Neural progenitor cell (in vitro differentiated cells): ENCODE results near the gene TSPAN4. TPM values are rescaled to one million over a fixed set of nuclear protein-coding genes. Genes with fewer than 3 reads are reported as not detected.

Experiments used
- DNase-seq: peaks from one replicate; pipeline ENCODE4 v3.0.0-alpha.2; 2016; ENCODE audit warnings: low spot score
- H2AFZ ChIP-seq: fragments of 200-600 bp; sonication (generic); replicated peaks from 2 replicates; pipeline ENCODE4 v1.6.1; 2016; ENCODE audit warnings: antibody characterized with exemption
- H3F3A ChIP-seq: fragments of 200-600 bp; sonication (generic); 2 replicates; pipeline ENCODE4 v1.6.1; 2016; ENCODE audit warnings: antibody characterized with exemption, low read depth
- H3K27ac ChIP-seq: fragments of 200-600 bp; sonication (generic); 2 replicates; pipeline ENCODE4 v1.5.1; 2016; ENCODE audit warnings: mild to moderate bottlenecking
- H3K27me3 ChIP-seq: fragments of 200-600 bp; sonication (generic); 2 replicates; pipeline ENCODE4 v1.6.1; 2016; ENCODE audit warnings: mild to moderate bottlenecking, moderate library complexity
- H3K36me3 ChIP-seq: fragments of 200-600 bp; sonication (generic); 2 replicates; pipeline ENCODE4 v1.5.1; 2016
- H3K4me1 ChIP-seq: fragments of 200-600 bp; sonication (generic); 2 replicates; pipeline ENCODE4 v1.6.1; 2016; ENCODE audit warnings: mixed run types
- H3K4me2 ChIP-seq: fragments of 200-600 bp; sonication (generic); 2 replicates; pipeline ENCODE4 v1.6.1; 2016
- H3K4me3 ChIP-seq: fragments of 200-600 bp; sonication (generic); 2 replicates; pipeline ENCODE4 v1.5.1; 2016
- H3K79me2 ChIP-seq: fragments of 200-600 bp; sonication (generic); 2 replicates; pipeline ENCODE4 v1.6.1; 2016; ENCODE audit warnings: low read depth
- H3K9ac ChIP-seq: fragments of 200-600 bp; sonication (generic); 2 replicates; pipeline ENCODE4 v1.6.1; 2016
- H3K9me3 ChIP-seq: fragments of 200-600 bp; sonication (generic); 2 replicates; pipeline ENCODE4 v1.5.1; 2016; ENCODE audit warnings: low read depth
- H4K20me1 ChIP-seq: fragments of 200-600 bp; sonication (generic); 2 replicates; pipeline ENCODE4 v1.6.1; 2016; ENCODE audit warnings: low read depth
- H3K27ac Mint-ChIP-seq: 3 replicates; pipeline ENCODE4 v1.8.0; 2021; ENCODE audit warnings: mixed read lengths
- H3K27me3 Mint-ChIP-seq: 2 replicates; pipeline ENCODE4 v1.8.0; 2022; ENCODE audit warnings: low read depth, mild to moderate bottlenecking, inconsistent platforms, moderate library complexity, mixed read lengths; ENCODE audit not compliant: insufficient read depth
- H3K36me3 Mint-ChIP-seq: 3 replicates; pipeline ENCODE4 v1.8.0; 2021; ENCODE audit warnings: mixed read lengths
- H3K4me1 Mint-ChIP-seq: 3 replicates; pipeline ENCODE4 v1.8.0; 2021; ENCODE audit warnings: mixed read lengths
- H3K4me3 Mint-ChIP-seq: 3 replicates; pipeline ENCODE4 v1.8.0; 2021; ENCODE audit warnings: mild to moderate bottlenecking, moderate library complexity, mixed read lengths
- H3K9me3 Mint-ChIP-seq: 3 replicates; pipeline ENCODE4 v1.8.0; 2020; ENCODE audit warnings: mixed read lengths
- EZH2 ChIP-seq: fragments of 200-600 bp; sonication (generic); IDR thresholded peaks from 2 replicates; pipeline ENCODE4 v1.6.1; 2017; ENCODE audit warnings: antibody characterized with exemption, mild to moderate bottlenecking, moderate library complexity
- EZH2phosphoT487 ChIP-seq: fragments of 200-600 bp; sonication (generic); IDR thresholded peaks from 2 replicates; pipeline ENCODE4 v1.6.1; 2017; ENCODE audit warnings: antibody characterized with exemption
- total RNA-seq: library from RNA; depleted of rRNA; stranded (reverse); fragments of >200 nt; gene quantifications from 2 replicates; pipeline ENCODE4 v1.2.3, GENCODE V29; 2015; ENCODE audit warnings: low replicate concordance
- TF ChIP-seq, protein P1 (sequence below): fragments of 200-600 bp; sonication (generic); IDR thresholded peaks from 2 replicates; pipeline ENCODE4 v1.5.1; 2017; ENCODE audit warnings: antibody characterized with exemption, mild to moderate bottlenecking

Gene TSPAN4
- total RNA-seq, 1 donor from 2014 or later: 19.6 TPM

DNA sequence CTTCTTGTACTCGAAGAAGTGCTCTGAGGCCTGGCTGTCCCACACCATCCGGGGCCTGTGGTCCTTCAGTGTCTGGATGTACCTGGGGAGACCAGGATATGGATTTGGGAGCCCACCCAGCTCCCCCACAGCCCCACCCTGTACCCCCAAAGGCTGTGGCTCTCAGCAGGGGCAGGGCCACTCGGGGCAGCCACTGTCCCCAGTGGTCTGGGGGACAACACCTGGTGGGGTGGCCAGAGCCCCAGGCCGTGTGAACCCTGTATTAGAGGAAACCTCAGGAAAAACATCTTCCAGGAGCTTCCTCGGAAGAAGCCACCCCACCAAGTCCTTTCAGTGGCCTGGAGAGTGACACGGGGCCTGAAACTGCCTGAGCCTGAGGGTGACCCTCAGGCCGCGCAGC lies 27.8 kb downstream of the TSPAN4 start:
- Mint-ChIP-seq H3K4me3 (no peak overlapping the region), H3K27ac (peak overlapping the region; percentile 25), H3K4me1 (no peaks in the 10 kb centered on the region), H3K9me3 (no peaks in the 10 kb centered on the region), H3K27me3 (peaks cover 5% of the 10 kb centered on the region), H3K36me3 (peaks cover 5% of the 10 kb centered on the region)
- Histone ChIP-seq H3K79me2 (no peaks in the 10 kb centered on the region), H3F3A (peaks cover 3% of the 10 kb centered on the region), H3K36me3 (no peaks in the 10 kb centered on the region), H4K20me1 (peaks cover 19% of the 10 kb centered on the region), H2AFZ (no peak overlapping the region), H3K4me3 (no peak overlapping the region), H3K9me3 (no peaks in the 10 kb centered on the region), H3K4me2 (no peak overlapping the region), H3K4me1 (no peaks in the 10 kb centered on the region), H3K27me3 (no peaks in the 10 kb centered on the region), H3K9ac (no peak overlapping the region), H3K27ac (no peak overlapping the region)
- no peak for DNase-seq
- TF ChIP-seq EZH2phosphoT487 (no peak), EZH2 (no peak)
- TF ChIP-seq, protein P1, sequence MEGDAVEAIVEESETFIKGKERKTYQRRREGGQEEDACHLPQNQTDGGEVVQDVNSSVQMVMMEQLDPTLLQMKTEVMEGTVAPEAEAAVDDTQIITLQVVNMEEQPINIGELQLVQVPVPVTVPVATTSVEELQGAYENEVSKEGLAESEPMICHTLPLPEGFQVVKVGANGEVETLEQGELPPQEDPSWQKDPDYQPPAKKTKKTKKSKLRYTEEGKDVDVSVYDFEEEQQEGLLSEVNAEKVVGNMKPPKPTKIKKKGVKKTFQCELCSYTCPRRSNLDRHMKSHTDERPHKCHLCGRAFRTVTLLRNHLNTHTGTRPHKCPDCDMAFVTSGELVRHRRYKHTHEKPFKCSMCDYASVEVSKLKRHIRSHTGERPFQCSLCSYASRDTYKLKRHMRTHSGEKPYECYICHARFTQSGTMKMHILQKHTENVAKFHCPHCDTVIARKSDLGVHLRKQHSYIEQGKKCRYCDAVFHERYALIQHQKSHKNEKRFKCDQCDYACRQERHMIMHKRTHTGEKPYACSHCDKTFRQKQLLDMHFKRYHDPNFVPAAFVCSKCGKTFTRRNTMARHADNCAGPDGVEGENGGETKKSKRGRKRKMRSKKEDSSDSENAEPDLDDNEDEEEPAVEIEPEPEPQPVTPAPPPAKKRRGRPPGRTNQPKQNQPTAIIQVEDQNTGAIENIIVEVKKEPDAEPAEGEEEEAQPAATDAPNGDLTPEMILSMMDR: no peak

DNA sequence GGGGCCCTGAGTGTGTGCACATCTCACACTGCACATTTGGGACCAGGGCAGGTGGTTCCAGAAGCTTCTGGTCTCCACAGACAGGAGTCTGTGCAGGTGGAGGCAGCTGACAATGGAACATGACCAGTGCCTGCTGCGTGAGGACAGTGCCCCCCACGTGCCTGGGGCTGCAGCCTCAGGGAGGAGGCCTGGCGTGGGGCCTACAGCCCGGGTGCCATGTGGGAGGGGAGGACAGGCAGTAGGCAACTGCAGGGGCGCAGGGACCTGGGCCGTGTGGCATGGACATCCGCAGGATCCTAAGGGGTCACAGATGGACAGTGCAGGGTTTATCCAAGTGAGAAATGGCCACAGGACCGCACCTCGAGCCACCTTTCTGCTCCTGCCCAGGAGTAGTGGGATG lies 28.8 kb downstream of the TSPAN4 start:
- Mint-ChIP-seq H3K4me3 (no peak overlapping the region), H3K27ac (no peak overlapping the region), H3K36me3 (peaks cover 10% of the 10 kb centered on the region), H3K4me1 (no peaks in the 10 kb centered on the region), H3K27me3 (peaks cover 10% of the 10 kb centered on the region), H3K9me3 (no peaks in the 10 kb centered on the region)
- Histone ChIP-seq H3K27ac (no peak overlapping the region), H3K9ac (no peak overlapping the region), H3K4me1 (no peaks in the 10 kb centered on the region), H3K27me3 (no peaks in the 10 kb centered on the region), H3K4me3 (no peak overlapping the region), H3K79me2 (no peaks in the 10 kb centered on the region), H2AFZ (no peak overlapping the region), H3F3A (peaks cover 3% of the 10 kb centered on the region), H4K20me1 (peaks cover 19% of the 10 kb centered on the region), H3K36me3 (no peaks in the 10 kb centered on the region), H3K9me3 (no peaks in the 10 kb centered on the region), H3K4me2 (no peak overlapping the region)
- no peak for TF ChIP-seq EZH2
- no peak for TF ChIP-seq EZH2phosphoT487
- TF ChIP-seq, protein P1: no peak
- DNase-seq: no peak

DNA sequence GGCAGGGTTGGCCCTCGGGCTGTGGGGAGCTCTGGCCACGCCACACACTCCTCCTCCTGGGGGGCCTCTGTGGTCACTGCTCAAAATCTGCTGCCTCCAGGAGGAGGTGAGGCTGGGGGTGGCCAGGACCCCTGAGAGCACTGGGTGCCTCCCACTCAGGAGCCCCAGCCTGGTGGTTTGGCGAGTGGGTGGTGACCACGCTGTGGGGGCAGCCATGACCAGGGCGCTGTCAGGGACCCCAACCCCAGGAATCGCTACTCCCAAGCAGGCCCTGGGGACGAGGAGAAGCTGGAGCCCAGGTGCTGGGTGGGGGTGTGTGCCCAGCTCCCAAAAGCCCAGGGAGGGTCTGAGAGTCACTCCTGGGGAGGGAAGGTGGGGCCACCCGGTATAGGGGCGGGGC lies 30.1 kb downstream of the TSPAN4 start:
- Mint-ChIP-seq H3K4me1 (no peaks in the 10 kb centered on the region), H3K9me3 (no peaks in the 10 kb centered on the region), H3K27ac (no peak overlapping the region), H3K36me3 (peaks cover 12% of the 10 kb centered on the region), H3K4me3 (no peak overlapping the region), H3K27me3 (peaks cover 10% of the 10 kb centered on the region)
- H3K27ac ChIP-seq: no peak overlapping the region
- no peaks in the 10 kb centered on the region for H3K9me3 ChIP-seq
- no peaks in the 10 kb centered on the region for H3K4me1 ChIP-seq
- H3K79me2 ChIP-seq: no peaks in the 10 kb centered on the region
- no peak for DNase-seq
- H3K27me3 ChIP-seq: no peaks in the 10 kb centered on the region
- no peak overlapping the region for H2AFZ ChIP-seq
- TF ChIP-seq, protein P1: no peak
- TF ChIP-seq EZH2phosphoT487 (no peak), EZH2 (no peak)
- H3F3A ChIP-seq: no peaks in the 10 kb centered on the region
- peaks cover 19% of the 10 kb centered on the region for H4K20me1 ChIP-seq
- no peak overlapping the region for H3K9ac ChIP-seq
- H3K4me3 ChIP-seq: no peak overlapping the region
- H3K36me3 ChIP-seq: no peaks in the 10 kb centered on the region
- no peak overlapping the region for H3K4me2 ChIP-seq
